NK-92 treated with Interleukin-12 subunit alpha and Interleukin-12 subunit beta, amount 100 ng/mL, for 24 hours (cell line): Measurements from ENCODE around the gene POLN.

Source experiments
- DNase-seq: peaks from one replicate; lab custom pipeline; 2025; lab: John Stamatoyannopoulos, UW

POLN gene

GRCh38 chr4:2059046-2059725, 182.7 kb downstream of the POLN start, which contains the start of gene NAT8L:
Gene NAT8L (plus strand): TSS chr4:2059327. CDS start chr4:2059512, 185 bp downstream.
- DNase-seq, result no peak

GRCh38 chr4:2058264-2059045, 183.5 kb downstream of the POLN start:
- DNase-seq, result no peak

- DNase-seq, result no peak
These were observed 184.4 kb downstream of the POLN start for GRCh38 chr4:2057382-2058065.

- no peak for DNase-seq
These were observed 187.7 kb downstream of the POLN start for GRCh38 chr4:2054217-2054616.

GRCh38 chr4:2051086-2051485, 190.8 kb downstream of the POLN start:
- DNase-seq, result no peak

GRCh38 chr4:2049811-2050210, 192.1 kb downstream of the POLN start:
- DNase-seq, result no peak

GRCh38 chr4:2049381-2049780, 192.5 kb downstream of the POLN start:
- DNase-seq, result no peak

GRCh38 chr4:2048831-2049230, 193.1 kb downstream of the POLN start:
- DNase-seq, result no peak

GRCh38 chr4:2047781-2048581, 193.9 kb downstream of the POLN start:
- DNase-seq, result no peak

- DNase-seq, result no peak
These were observed 194.8 kb downstream of the POLN start for GRCh38 chr4:2047031-2047660.

GRCh38 chr4:2046031-2046961, 195.6 kb downstream of the POLN start:
- DNase-seq, result no peak

GRCh38 chr4:2045518-2045951, 196.4 kb downstream of the POLN start:
- DNase-seq, result no peak

- DNase-seq, result no peak
These were observed 197.1 kb downstream of the POLN start for GRCh38 chr4:2044542-2045517.

- no peak for DNase-seq
These were observed 197.8 kb downstream of the POLN start for GRCh38 chr4:2044119-2044485.

- DNase-seq, result no peak
These were observed 198.4 kb downstream of the POLN start for GRCh38 chr4:2043396-2044118.

- no peak for DNase-seq
These were observed 198.9 kb downstream of the POLN start for GRCh38 chr4:2042947-2043395.

- no peak for DNase-seq
These were observed 199.5 kb downstream of the POLN start for GRCh38 chr4:2042204-2042946.
